SKM-1 treated with dmso at 0.1 percent for 144 hours (cell line): ENCODE measurements around the gene VAV3.

Experiments used
- DNase-seq: peaks from one replicate; lab custom pipeline; 2025; ENCODE audit not compliant: unreplicated experiment; lab: John Stamatoyannopoulos, UW

Gene VAV3

DNA sequence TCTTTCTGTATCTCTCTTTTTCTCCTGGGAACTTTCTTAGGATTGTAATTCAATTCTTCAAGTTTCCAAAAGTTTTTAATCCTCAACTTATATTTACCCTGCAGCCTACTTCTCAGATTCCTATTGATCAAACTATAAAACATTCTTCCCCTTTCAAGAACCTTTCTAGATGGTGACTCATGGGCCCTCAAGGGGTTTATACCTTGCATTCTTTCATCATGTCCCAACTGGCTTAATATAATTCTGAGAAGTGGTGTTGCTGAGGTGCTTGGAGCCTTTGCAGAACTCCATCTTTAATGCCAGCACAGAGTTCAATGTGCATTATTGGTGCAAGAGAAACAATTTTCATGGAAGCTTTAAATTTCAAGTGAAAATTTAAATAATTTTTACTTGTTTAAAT lies 273.4 kb downstream of the VAV3 start:
- no peak for DNase-seq

DNA sequence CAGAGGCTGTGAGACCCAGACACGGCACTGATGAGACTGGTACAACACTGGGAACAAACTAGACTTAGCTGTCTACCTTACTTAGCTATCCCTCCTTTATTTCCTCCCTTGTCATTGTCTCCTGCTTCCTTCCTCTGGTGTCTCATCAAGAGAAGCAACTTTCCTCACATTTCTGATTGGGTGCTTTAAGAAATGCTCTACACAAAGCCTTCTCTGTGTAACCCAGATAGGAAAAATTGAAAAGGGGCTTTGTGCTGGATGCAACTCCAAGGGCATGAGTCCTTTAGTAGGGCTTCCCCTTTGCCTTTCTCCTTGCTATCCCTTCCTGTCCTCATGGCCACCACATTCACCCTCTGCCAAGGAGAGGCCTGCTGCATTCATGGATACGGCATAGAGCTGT lies 274.5 kb downstream of the VAV3 start:
- no peak for DNase-seq

DNA sequence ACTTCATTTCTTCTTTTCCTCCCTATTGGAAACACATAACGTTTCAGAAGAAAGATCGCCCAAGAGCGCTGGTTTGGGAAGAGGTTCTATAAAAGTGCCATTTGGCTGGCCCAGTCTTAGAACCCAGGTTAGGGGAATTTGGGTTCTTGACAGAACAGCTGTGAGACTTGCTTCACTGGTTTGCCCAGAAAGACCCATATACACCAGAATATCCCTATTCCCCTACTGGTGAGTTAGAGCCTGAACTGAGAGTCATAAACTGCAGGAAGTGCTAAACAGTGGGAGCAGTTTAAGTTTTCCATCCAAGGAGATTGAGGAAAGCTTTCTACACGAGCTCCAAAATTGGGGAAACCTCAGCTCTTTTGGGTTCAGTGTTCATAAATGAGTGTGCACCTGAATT lies 275.2 kb downstream of the VAV3 start:
- DNase-seq = no peak

DNA sequence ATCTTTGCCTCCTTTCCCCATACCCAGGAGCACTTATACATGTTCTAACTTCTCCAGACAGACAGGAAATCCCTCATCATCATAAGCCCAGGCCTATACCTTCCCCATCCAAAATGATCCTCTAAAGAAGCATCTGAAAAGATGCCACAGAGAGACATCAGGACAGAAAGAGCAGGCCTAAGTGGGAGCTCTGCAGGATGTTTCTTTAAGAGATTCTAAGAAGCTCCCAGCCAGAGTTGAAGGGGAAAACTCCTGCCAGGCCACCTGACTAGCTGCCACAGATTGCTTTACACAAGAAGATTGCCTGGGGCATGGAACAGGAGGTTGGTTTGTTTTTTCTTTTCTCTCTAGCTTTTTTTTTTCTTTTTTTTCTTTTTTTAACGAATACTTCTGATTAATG lies 275.8 kb downstream of the VAV3 start:
- no peak for DNase-seq

DNA sequence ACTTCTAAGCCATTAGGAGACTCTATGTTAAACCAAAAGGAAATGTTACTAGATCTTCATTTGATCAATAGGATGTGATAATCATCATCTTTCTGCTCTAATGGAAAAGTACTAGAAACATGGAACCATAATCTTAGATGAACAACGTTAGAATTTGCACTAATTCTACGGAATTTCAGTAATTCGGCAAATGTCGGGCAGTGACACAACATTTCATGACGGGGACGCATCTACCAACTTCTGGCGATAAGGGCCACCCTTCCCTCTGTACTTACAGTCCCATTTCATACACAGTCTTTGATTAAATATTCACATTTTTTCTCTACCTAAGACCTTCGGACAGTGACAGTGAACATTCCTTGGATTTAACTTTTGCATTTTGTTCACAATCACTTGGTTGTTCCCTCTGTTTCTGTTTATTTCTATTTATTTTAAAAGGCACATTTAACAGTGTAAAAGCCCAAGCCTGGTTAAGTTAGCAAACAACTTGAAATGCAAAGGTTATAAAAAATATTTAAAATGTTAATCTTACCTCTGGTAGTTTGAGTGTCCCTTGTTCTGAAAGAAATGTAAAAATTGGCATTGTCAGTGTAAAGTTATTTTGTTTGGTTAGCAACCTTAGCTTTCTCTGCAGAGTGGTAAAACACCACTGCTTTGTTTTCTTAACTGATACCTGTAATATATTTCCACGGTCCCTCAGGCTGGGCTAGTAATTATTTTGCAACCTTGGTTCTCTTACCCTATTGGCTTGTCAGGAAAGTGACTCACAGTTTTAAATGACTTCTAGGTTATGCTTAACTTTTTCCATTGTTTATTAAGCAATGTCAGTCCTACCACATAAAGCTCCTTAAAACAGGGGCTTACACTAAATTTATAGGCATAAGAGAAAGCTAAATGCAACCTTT lies 276.9 kb downstream of the VAV3 start:
- DNase-seq = no peak

DNA sequence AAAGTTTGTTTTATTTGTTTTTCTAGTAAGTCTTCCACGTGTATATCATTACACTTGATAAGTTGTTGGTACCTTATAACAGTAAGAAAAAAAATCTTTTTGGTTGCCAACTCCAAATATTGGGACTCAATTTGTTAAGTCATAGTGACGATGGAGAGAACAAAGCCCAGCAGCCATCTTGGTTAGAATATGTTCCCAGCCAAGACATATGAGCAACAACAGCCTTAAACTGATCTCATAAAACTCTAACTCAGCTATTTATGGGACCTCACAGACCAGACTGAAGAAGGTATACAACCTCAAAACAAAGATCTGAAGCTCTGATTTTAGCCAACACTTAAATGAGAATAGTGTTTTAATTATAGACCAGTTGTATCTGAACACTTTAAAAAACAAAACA lies 281.3 kb downstream of the VAV3 start:
- DNase-seq = no peak

DNA sequence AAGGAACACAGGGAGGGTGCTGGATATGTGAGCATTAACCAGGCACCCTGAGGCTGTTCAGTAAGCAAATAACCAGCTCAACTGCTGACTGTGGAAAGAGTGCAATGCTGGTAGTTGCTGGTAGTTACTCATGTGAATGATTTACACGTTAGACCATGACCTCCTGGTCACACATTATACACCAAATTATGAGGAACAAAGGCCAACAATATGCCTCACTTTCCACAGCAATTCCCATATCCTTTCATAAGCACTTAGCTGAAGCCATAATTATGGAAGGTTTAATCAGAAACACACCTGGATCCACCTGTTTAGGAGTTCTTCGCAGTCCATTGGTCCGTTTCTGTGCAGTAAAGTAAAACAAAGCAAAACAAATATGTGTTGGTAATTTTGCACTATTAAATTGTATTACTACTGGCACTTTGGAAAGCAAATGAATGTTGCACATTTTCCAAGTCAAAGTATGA lies 281.8 kb downstream of the VAV3 start:
- no peak for DNase-seq

DNA sequence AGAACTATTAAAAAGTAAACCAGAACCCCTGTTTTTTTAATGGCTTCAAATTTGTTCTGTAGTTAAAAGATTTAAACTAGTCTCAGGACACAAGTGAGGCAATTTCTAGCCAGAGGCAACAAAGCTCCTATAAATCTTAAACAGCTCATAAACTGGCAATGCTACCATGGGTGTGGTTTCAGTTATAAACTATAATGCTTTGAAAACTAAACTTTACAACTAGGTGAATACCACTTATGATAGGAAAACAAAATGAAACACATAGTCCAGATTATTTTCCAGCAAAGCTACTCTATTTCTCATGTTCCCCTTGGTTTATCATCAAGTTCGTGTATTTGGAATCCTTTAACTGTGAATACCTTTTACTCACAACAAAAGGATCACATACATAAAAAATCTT lies 282.5 kb downstream of the VAV3 start:
- no peak for DNase-seq

DNA sequence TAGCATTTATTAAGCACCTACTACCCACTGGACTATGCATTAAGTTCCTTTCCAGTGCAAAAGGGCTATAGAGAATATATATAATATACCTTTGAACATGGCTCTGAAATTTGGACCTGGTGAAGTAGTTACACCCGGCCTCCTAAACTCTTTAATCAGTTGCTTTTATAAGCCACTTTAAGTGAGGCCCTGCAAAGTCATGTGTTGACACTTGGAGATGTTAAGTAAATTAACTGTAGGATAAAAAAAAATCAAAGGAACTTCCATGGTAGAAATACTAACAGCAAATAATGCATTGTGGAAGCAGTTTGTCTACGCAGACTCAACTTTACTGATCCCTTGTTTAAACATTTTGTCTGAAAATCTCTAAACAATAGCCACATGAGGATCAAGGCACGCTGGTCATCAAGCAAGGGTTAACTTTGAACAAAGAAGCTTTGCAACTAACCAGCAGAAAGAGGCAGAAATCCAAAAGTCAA lies 283.9 kb downstream of the VAV3 start:
- DNase-seq = no peak

DNA sequence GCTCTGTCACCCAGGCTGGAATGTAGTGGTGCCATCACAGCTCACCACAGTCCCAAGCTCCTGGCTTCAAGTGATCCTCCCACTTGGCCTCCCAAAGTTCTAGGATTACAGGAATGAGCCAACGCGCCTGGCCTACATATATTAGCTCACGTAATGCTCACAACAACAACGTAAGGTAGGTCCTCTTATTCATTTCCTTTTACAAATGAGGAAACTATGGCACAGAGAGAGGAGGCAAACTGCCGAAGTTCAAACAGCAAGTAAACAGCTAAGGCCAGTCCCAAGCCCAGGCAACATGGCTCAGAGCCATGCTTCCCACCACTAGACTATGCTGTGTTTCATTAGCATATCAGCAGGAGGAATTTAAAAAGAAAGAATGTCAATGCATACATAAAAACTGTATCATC lies 284.4 kb downstream of the VAV3 start:
- DNase-seq = no peak

DNA sequence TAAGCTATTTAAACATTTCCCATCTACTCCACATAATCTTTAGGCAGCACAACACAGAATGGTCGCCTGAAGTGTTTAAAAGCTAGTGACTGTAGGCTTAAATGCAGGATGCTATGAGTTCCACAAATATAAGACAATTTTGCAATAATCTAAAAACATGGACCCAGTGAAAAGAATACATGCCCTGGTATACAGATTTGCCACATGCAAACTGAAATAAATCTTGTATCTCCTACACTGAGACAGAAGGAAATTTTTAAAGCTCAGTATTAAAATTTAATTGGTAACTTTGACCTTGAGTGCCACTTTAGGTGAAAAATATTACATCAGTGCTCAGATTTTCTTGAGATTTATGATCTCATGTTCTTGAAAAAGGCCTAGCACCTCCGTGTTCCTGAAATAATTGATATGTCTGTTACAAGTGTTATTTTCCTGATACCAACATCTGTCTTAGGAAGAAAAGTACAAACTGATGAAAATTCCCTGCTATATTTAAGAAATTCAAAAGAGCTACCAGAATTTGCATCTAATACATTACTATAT lies 285.5 kb downstream of the VAV3 start:
- no peak for DNase-seq

DNA sequence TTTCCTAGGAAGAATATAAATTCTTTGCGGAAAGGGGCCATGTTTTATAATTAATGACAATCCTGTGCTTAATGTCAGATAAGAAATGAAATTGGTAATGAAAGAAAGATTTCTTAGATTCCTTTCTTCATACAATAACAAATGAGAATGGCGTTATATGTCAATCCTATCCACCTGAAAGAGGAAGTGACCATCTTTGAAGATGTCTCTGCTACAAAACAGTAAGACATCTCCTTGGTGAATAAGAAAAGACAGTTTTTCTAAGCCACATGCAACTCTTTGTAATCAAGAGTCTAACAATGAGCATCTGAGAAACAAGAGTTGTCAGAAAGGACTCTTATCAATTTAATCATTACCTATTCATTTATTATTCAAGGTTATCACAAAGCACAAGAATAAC lies 286.0 kb downstream of the VAV3 start:
- no peak for DNase-seq

DNA sequence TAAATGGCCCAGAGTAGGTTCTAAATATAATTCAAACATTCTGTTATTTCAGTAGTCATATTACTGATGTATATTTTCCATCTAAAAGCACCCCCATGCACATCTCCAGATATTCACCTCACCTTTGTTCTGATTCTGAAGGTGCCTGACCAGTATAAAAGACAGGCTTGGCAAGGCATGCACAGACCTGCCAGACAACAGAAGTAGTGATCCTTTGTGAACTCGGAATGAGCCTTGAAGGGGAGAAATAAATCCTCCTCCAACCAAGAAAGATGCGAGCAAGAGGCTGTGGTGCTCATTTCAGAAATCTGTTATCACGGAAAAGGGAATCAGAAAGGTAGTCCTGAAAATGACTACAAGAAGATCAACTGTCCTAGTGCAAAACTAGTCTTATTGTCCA lies 287.3 kb downstream of the VAV3 start:
- no peak for DNase-seq

DNA sequence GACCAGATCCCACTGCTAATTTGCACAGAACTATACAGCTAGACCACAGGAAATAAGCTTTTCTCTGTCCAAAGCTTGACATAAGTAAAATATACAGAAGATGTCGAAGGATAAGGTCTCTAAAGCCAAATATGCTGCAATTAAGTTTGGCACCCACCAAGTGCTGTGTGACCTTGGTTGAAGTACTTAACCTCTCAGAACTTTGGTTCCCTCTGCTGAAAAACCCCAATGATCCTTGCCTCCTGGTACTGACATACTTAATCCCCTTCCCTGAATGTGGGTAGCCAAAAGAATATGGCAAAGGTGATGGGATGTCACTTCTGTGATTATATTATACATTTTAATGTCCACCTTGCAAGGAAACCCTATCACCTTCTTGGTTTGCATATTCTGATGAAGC lies 290.5 kb downstream of the VAV3 start:
- DNase-seq = no peak

DNA sequence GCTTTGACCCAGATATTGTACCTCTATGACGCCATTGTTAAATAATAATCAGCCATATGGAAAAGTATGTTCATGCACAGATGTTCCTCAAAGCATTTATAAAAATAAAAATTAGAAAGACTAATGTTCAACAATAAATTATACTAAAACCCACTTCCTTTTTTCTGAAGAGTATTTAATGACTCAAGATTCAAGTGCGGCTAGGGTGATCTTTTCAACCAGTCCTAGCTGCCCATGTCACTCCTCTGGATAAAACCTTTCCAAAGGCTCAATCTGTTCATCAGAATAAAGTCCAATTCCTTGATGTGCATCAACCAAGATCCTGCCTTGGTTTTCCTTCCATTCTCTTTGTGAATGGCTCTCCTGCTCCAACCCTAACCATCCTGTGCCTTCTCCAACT lies 292.0 kb downstream of the VAV3 start:
- no peak for DNase-seq

DNA sequence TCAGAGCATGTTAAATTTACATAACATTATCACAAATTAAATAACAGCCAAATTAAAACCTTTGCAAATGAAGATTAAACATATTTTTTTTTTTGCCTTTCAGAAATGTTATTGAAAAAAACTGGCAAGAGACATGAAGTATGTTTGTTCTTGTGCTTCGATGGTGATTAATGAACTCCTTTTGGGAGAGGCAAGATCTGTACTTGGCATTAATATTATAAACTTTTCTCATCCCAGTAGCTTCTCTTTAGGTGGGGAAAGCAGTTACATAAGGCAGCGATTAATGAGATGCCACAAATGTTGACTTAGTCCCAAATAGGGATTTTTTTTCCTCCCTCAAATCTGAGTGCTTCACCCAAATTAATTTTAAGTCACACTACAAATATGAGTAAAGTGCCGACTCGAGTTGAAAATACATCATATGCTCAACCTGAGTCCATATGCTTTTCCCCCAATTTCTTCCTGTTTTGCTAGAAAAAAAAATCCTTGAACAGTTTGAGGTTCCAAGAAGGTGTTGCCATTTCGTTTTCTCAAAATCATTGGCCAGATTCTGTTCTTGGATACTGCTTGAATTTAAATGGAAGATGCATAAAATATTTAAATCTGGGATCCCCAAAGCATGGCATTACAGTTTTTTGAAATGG lies 294.5 kb downstream of the VAV3 start:
- no peak for DNase-seq

DNA sequence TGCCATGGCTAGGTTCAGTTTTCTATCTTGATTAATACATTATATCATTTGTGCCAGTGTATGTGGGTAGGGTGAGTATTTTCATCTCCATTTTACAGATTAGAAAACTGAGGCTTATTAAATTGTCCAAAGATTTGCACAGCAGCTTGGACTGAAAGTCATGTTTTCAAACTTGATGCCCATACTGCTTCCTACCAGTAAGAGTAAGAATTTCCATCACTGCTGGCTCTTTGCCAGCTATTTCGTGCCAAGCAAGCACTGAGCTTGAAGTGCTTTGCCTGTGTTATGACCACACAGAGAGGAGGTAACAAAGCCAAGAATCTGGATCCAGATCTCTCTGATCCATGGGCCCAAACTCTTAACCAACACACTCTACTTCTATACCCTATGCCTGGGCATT lies 295.0 kb downstream of the VAV3 start:
- DNase-seq = no peak

DNA sequence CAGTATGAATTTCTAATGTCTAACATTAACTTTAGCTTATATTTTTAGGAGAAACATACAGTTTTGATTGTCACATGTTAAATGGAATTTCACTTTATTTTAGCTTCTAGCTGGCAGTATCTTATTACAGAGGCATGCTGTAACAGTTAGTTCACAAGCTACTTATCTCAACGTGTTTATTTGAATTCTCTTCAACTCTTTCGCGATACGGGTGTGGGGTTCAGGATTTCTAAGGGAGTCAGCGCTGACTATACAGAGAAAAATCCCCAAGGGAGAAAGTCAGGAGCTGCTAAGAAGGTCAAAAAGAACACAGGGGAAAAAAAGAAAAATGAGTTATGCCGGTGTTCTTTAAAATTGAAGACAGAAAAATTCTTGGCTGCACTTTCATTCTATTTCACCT lies 296.2 kb downstream of the VAV3 start:
- DNase-seq = no peak

DNA sequence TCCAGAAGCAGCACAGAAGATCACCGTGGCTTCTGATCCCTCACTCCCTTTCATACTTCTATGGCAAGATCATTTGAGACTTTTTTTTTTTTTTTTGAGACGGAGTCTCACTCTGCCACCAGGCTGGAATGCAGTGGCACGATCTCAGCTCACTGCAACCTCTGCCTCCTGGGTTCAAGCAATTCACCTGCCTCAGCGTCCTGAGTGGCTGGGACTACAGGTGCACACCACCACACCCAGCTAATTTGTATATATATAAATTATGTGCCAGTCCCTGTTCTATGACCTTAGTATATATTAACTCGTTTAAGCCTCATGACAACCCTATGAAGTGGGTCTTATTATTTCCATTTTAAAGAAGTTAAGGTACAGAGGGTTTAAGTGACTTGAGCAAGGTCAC lies 298.5 kb downstream of the VAV3 start:
- no peak for DNase-seq

DNA sequence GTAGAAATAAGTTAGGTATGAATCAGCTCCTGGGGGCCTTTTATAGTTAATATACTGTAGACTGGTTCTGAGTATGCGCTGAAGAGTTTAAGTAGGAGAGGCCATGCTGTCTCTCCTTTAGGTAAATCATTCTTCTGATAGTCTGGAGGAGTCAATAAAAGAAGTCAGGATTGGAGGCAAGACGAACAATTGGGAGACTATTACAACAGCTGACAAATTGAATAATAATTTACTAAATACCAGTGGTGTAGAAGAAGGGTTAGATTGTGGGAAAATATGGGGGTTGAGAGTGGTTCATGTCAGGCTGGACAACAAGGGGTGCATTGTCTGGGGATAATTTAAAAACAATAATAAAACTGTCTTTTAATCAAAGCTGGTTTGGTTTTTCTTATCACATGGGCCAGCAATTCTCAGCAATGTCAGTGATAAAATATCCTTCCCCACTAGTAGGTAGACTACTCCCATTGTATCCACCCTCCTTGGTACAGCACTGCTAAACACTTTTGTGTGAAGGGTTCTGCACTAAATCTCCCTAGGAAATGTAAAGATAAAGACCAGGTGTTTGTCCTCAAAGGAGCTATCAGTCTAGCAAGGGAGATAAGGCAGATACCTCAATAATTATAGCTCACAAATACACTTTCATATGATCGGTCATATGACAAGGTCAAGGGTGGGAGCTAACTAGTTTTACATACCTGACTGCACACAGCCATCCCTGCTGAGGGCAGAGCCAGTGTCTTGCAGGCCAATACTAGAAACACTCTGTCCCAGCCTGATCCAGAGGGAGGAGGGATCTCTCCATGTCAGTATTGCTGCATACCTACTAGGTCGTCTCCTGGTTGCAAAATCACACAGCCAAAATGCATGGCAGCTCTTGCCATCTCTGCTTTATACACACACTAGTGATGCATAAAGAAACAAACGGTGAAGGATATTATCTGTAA lies 299.7 kb downstream of the VAV3 start:
- no peak for DNase-seq

DNA sequence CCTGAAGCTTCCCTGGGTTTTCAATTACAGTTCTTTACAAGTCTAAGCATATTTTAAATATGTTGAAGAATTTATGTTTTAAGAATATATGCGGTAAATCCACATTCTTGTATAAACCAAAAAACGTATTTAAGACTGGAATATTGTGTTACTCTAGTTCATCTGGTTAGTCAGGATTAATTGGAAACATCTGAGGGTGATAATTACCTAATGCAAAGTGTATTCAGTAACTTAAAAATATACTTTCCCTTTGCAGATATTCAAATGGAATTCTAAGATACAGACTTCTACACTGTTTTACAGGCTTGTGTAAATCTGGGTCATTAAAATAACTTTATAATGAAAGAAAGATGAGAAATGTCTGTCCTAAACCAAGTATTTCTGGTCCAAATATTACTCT lies 302.0 kb downstream of the VAV3 start:
- DNase-seq = no peak
